Osteocyte (in vitro differentiated cells): ENCODE data around the gene ASB8. TPM values are rescaled to one million over a fixed set of nuclear protein-coding genes. Genes with fewer than 3 reads are reported as not detected.

ENCODE experiments used
- DNase-seq: peaks from one replicate; pipeline ENCODE4 v3.0.0; 2021; ENCODE audit warnings: mixed read lengths; ENCODE audit not compliant: unreplicated experiment; ENCODE audit errors: extremely low spot score
- H3K27ac Mint-ChIP-seq: one replicate; pipeline ENCODE4 v1.8.0; 2021; ENCODE audit warnings: mild to moderate bottlenecking, mixed read lengths; ENCODE audit not compliant: unreplicated experiment
- H3K27me3 Mint-ChIP-seq: one replicate; pipeline ENCODE4 v1.8.0; 2021; ENCODE audit warnings: mixed read lengths; ENCODE audit not compliant: unreplicated experiment
- H3K36me3 Mint-ChIP-seq: one replicate; pipeline ENCODE4 v1.8.0; 2021; ENCODE audit warnings: mixed read lengths; ENCODE audit not compliant: unreplicated experiment
- H3K4me1 Mint-ChIP-seq: one replicate; pipeline ENCODE4 v1.8.0; 2021; ENCODE audit warnings: mixed read lengths; ENCODE audit not compliant: unreplicated experiment
- H3K4me3 Mint-ChIP-seq: one replicate; pipeline ENCODE4 v1.8.0; 2021; ENCODE audit warnings: mild to moderate bottlenecking, moderate library complexity, mixed read lengths; ENCODE audit not compliant: unreplicated experiment
- H3K9me3 Mint-ChIP-seq: one replicate; pipeline ENCODE4 v1.8.0; 2021; ENCODE audit warnings: mixed read lengths; ENCODE audit not compliant: unreplicated experiment
- total RNA-seq: library from RNA; stranded (reverse); gene quantifications from 2 replicates; pipeline ENCODE4 v1.2.1, GENCODE V29; 2021
- TF ChIP-seq, protein P1 (sequence below): fragments of 200-600 bp; sonication (generic); IDR thresholded peaks from 2 replicates; pipeline ENCODE4 v1.5.0; 2021; ENCODE audit warnings: antibody characterized with exemption, mild to moderate bottlenecking, moderate library complexity

The ASB8 gene
- total RNA-seq, 1 donor from 2014 or later, result 34.4 TPM

DNA sequence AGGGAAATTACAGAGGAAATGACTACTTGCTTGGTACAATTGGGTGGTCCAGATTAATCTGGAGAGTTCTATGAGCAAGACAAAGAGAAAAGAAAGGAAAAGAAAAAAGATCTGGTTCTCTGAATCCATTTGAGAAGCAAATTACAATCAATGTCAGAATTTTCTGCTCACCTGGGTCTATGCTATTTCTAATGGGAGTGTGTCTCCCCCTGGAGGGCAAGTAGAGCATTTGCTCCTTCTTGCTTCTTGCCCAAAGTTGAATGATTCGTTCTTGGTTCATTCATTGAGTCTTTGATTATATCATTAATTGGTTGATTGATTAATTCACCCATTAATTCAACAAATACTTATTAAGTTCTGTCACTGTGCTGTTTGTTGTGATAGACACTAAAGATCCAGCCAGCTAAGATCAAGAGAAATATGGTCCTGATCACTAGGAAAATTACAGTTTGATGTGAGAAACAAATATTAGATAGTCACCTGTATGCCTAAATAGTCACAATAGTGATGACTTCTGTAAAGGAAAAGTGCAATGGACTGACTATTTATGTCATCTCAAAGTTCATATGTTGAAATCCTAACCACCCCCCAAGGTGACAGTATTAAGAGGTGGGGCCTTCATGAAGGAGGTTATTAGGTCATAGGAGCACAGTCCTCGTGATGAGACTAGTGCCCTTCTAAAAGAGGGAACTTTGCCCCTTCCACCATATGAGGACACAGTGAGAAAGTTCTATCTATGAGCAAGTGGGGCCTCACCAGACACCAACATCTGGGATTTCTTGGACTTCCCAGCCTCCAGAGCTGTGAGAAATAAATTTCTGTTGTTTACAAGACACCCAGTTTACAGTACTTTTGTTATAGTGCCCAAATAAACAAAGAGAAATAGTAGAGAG, 8.0 kb upstream of the ASB8 start:
- H3K4me1 Mint-ChIP-seq, result no peaks in the 10 kb centered on the region
- TF ChIP-seq, protein P1, sequence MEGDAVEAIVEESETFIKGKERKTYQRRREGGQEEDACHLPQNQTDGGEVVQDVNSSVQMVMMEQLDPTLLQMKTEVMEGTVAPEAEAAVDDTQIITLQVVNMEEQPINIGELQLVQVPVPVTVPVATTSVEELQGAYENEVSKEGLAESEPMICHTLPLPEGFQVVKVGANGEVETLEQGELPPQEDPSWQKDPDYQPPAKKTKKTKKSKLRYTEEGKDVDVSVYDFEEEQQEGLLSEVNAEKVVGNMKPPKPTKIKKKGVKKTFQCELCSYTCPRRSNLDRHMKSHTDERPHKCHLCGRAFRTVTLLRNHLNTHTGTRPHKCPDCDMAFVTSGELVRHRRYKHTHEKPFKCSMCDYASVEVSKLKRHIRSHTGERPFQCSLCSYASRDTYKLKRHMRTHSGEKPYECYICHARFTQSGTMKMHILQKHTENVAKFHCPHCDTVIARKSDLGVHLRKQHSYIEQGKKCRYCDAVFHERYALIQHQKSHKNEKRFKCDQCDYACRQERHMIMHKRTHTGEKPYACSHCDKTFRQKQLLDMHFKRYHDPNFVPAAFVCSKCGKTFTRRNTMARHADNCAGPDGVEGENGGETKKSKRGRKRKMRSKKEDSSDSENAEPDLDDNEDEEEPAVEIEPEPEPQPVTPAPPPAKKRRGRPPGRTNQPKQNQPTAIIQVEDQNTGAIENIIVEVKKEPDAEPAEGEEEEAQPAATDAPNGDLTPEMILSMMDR, result peak; percentile 93
- peaks cover 50% of the 10 kb centered on the region for H3K27me3 Mint-ChIP-seq
- H3K36me3 Mint-ChIP-seq, result no peaks in the 10 kb centered on the region
- H3K4me3 Mint-ChIP-seq, result no peak overlapping the region
- DNase-seq, result no peak
- H3K9me3 Mint-ChIP-seq, result no peaks in the 10 kb centered on the region
- no peak overlapping the region for H3K27ac Mint-ChIP-seq

DNA sequence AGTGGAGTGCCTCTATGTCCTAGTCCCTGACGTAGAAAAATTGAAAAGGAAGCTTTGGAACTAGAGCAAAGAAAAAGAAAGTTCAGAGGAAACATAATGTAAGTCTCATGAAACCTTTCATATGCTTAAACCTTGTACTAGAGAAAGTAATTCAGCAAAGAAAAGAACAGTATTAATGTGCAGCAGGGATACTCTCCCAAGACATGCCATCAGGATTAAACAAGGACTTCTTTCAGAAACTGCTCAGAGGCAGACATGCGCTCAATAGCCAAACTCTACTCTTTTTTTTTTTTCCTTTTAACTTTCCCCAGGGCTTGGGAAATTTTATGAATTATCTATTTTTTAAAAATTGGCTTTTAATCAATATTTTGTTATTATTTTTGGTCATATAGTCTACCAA, 7.1 kb upstream of the ASB8 start:
- Mint-ChIP-seq H3K4me3 (no peak overlapping the region), H3K27me3 (peaks cover 46% of the 10 kb centered on the region), H3K27ac (no peak overlapping the region), H3K4me1 (no peaks in the 10 kb centered on the region), H3K9me3 (no peaks in the 10 kb centered on the region), H3K36me3 (no peaks in the 10 kb centered on the region)
- TF ChIP-seq, protein P1, result no peak
- no peak for DNase-seq

DNA sequence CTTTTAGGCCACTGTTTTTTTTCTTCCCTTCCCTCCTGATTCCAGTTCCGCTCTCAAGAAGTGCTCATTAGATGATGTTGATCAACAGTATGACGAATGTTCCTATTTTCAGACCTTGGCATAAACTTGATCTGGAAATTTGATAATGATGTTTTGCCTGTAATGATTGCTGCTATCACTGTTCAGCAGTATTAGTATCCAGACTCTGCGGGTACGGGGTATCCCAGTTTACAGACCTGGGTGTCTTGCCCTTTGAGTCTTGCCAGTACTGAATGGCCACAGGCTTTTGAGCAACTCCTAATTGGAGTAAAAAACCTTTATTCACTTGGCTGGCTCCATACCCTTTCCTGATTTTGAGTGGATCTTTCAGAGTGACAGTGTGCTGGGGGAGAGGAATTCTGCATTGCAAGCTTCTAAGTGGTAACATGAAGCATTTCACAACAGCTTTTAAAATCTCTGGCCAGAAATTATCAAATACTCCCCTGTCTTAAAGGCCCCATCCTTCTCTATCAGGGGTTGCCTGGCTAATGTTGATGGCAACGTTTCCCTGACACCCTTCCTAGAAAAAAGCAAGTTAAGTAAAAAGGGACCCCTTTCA, 5.9 kb upstream of the ASB8 start:
- Mint-ChIP-seq H3K36me3 (no peaks in the 10 kb centered on the region), H3K4me1 (no peaks in the 10 kb centered on the region), H3K9me3 (no peaks in the 10 kb centered on the region), H3K27ac (no peak overlapping the region), H3K27me3 (peaks cover 46% of the 10 kb centered on the region), H3K4me3 (no peak overlapping the region)
- TF ChIP-seq, protein P1, result no peak
- no peak for DNase-seq

DNA sequence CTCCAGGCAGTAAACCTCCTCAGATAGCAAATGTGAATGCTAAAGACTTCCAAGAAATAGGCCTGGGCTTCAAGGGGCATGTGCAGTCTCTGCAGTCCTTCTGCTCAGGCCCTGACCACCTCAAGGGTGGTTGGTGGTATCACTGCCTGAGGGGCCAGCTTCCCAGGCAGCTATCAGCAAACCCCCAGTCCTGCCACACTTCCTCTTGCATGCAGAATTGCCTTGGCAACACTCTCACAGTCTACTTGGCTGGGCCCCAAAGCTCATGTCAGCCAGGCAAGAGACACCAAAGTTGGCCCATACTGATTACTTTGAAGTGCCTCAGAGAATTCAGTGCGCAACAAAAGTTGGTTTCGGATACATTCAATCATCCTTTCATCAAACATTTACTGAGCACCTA, 3.5 kb upstream of the ASB8 start:
- peaks cover 39% of the 10 kb centered on the region for H3K27me3 Mint-ChIP-seq
- no peak overlapping the region for H3K4me3 Mint-ChIP-seq
- no peak for DNase-seq
- TF ChIP-seq, protein P1, result no peak
- no peaks in the 10 kb centered on the region for H3K36me3 Mint-ChIP-seq
- no peaks in the 10 kb centered on the region for H3K9me3 Mint-ChIP-seq
- H3K4me1 Mint-ChIP-seq, result peaks cover 16% of the 10 kb centered on the region
- H3K27ac Mint-ChIP-seq, result no peak overlapping the region

DNA sequence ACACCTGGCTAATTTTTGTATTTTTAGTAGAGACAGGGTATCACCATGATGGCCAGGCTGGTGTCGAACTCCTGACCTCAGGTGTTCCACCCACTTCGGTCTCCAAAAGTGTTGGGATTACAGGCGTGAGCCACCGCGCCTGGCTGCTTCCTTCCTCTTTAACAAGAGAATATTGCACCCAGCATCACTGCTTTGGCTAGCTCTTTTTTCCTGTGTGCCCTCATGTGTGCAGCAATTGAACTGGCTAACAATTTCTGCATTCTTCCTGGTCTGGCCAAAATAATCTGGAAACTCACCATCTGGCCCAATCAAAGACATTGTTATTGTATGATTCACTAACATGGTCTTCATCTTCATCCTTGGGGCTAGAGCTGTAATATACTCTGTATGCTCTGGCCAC, 2.7 kb upstream of the ASB8 start:
- DNase-seq, result no peak
- H3K4me1 Mint-ChIP-seq, result peaks cover 16% of the 10 kb centered on the region
- H3K27ac Mint-ChIP-seq, result no peak overlapping the region
- TF ChIP-seq, protein P1, result no peak
- H3K9me3 Mint-ChIP-seq, result no peaks in the 10 kb centered on the region
- H3K27me3 Mint-ChIP-seq, result peaks cover 37% of the 10 kb centered on the region
- H3K36me3 Mint-ChIP-seq, result no peaks in the 10 kb centered on the region
- no peak overlapping the region for H3K4me3 Mint-ChIP-seq
